Measurements from ENCODE around the gene LAMA5.

The LAMA5 gene

DNA sequence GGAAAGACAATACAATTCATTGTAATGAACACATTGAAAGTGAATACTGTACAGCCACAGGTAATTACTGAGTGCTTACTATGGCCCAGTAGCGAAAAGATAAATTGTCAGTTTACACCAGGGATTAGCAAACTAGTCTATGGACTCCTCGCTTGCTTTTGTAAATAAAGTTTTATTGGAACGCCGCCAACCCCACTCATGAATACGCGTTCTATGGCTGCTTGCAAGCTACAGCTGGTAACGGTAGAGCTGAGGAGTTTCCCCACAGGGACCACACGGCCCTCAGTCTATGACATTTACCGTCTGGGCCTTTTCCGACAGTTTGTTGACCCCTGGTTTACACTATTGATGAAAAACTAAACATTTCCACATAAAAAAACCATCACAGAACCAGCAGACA, 24.2 kb downstream of the LAMA5 start:
- peak; percentile 70 for DNase-seq

DNA sequence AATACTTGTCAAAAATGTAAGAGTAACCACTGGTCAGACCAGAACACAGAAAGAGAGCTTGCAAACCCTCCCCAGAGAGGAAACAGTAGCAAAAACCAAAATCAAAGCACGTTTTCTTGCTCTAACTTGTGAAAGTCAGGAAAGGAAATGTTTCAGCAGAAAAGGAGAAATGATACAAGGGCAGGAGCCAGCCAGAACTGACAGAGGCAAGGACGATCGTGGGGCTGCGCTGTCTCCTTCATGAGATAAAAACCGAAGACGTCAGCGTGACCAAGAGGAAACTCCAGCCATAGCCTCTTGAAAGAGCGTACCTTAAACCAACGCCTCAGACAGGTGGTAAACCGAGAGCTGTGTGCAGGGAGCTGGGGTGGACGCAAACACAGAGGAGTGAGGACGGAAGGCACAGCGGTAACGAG, 27.5 kb downstream of the LAMA5 start:
- DNase-seq: no peak

DNA sequence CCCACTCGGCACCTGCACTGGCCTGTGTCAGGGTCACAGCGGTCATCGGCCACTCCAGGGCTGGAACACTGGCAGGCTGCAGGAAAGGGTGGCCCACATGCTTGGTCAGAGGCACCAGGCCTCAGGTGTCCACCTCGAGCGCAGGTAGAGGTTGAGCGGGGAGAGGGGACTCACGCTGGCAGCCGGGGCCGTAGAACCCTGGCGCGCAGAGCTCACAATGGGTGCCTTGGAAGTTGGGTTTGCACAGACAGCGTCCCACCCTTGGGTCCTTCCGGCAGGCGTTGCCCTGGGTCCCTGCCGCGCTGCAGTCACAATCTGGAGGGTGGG, 28.9 kb downstream of the LAMA5 start:
- no peak for DNase-seq

GRCh38 chr20:62337558-62338293, 29.4 kb downstream of the LAMA5 start:
- no peak for DNase-seq

DNA sequence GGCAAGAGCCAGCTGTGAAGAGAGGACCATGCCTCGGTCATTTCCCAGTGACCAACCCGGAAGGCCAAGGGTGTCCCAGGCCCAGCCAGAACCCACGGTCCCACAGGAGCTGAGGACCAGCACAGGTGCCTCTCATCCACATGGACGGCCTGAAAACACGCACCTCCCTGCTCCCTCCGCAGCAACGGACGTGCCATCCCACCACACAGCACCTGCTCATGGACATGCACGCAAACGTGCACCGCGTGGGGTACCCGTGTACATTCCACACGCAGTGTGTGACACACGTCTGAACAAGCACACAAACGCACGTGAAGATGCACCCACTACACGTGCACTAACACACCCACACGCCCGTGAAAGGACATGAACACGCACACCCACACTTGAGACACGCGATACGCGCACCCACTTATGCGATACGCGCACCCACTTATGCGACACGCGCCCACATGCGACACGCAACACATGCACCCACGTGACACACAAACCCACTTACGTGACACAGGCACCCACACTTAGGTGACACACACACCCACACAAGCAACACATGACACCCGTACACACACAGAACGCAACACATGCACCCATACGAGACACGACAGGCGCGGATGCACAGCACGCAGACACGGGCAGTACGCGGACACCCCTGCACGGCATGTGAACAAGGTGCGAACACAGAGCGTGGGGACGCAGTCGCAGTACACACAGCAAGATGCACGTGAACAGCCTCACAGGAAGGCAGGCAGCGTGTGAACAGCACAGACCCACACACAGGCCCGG, 30.1 kb downstream of the LAMA5 start:
- DNase-seq: no peak

DNA sequence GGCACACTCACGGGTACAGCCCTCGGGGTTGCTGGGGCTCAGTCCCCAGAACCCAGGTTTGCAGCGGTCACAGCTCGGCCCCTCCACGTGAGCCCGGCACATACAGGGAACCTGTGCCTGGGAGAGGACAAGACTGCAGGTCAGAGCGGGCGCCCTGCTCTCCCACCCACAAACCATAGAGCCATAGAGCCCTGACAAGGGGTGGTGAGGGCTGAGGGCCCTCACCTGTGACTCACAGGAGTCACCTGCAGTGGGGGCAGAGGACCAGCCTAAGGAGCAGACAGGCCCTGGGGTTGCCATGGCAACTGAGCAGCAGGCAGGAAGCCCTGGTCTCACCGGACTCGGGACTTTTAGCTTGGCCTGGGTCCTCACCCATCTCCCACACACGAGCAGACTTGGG, 30.8 kb downstream of the LAMA5 start:
- no peak for DNase-seq

DNA sequence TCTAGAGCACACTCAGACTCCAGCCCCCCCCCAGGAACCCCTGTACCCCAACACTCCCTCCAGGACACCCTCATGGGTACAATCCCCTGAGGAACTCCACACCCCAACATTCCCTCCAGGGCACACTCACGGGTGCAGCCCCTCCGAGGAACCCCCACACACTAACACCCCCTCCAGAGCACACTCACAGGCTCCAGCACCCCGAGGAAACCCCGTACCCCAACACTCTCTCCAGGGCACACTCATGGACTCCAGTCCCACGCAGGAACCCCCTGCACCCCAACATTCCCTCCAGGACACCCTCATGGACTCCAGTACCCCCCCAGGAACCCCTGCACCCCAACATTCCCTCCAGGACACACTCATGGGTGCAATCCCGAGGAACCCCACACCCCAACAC, 31.6 kb downstream of the LAMA5 start:
- no peak for DNase-seq

GRCh38 chr20:62334881-62335280, 32.2 kb downstream of the LAMA5 start:
- no peak for DNase-seq

DNA sequence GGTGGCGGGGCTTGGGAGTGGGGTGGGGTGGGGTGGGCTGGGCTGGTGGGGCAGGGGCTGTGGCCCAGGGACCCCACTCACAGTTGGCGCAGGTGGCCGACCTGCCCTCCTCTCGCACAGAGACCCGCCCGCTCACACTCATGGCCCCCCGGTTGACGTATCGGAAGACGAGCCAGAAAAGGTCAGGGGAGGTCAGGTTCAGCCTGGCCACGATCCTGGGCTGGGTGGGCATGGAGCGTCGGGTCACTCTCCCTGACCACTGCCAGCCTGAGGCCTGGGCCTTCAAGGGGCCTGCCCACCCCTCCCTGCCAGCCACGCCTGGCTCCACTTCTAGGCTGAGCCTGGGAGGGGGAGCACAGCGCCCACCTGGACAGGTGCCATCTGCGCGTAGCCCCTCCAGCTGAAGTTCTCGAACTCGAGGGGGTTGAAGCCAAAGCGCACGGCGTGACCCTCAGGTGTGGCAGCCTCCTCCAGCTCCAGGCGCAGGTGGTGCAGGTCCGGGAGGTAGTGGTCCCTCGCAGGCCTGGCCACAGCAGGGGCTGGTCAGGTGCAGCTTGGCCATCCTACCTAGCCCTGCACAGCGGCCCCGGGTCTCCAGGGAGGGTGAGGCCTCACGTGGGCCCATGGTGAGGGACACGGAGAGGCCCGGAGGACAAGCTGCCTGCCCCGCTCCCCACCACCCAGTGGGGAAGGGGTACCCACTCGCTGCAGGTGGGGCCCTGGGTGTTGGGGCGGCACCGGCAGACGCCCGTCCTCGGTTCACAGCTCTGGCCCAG, 33.1 kb downstream of the LAMA5 start:
- no peak for DNase-seq

- DNase-seq: no peak
Observed at GRCh38 chr20:62332989-62333819, 33.9 kb downstream of the LAMA5 start.

- DNase-seq: no peak
Observed at GRCh38 chr20:62332421-62332820, 34.7 kb downstream of the LAMA5 start.

DNA sequence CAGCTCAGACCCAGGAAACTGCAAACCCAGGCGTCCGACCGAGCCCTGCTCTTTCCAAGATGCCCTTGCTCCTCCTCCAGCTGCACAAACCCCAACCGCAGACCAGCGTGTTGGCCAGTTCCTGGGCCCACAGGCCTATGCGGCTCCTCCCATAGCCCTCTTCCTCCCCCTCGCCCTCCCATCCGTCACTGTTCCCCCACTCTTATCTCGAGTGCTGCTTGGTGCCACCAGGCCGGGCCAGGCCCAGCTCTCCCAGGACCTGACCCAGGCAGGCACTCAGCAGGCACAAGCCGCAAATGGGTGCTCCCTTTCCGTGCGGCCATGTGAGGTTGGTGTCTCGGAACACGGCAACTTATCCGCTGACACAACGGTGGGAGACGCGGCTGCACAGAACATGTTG, 35.8 kb downstream of the LAMA5 start:
- no peak for DNase-seq

DNA sequence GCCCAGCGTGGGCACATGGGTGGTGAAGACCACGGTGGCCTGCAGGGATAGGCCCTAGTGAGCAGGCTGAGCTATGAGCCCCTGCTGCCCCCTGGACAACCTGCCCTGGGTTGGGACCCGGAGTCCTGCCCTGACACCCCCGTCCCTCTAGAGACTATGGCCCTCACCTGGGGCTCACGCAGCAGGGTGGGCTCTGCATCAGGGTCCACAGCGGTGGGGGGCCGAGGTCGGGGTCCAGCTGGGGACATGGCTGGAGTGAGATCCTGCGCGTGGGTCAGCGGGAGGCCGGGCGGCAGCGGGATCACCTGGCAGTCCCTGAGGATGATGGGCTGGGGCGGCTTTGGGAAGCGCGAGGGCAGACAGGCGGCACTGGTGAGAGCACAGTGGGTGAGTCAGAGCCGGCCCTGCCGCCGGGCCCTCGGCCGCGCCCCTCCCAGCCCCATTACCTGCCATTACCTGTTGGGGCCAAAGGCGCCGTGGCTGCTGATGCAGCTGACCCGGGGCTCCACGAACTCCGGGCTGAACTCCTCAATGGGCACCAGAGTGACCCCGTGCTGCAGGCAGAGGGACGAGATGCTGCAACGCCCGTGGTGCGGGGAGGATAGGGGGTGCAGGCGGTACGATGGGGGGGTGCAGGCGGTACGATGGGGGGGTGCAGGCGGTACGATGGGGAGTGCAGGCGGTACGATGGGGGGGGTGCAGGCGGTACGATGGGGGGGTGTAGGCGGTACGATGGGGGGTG, 36.4 kb downstream of the LAMA5 start:
- no peak for DNase-seq

- no peak for DNase-seq
Observed at GRCh38 chr20:62329389-62330377, 37.4 kb downstream of the LAMA5 start.

DNA sequence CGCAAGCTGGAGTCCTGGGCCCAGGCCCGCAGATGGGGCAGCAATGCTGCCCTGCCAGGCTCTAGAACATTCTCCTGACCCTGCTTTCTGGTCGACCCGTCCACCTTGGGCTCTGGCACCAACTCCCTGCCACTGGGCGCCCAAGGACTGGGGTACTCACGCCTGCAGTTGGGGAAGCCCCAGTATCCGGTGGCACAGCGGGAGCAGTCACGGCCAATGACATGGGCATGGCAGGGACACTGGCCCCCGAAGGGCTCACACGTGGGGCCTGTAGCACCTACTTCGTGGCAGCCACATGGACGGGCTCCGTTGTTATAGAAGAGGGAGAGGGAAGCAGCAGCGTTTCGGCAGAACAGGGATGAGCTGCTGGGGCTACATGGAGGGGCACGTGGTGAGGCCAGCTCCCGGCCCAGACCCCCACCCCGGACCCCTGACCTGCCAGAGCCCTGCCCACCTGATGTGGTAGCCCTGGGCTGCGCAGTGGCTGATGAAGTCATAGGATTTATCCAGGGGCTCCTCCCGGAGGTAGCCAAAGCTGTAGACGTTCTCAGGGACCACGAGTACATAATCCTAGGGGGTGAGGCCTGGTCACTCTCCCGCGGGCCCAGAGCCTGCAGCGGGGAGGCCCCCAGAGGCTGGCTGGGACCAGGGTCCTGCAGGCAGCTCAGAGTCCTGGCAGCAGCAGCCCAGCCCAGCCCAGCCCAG, 38.3 kb downstream of the LAMA5 start:
- no peak for DNase-seq

GRCh38 chr20:62327726-62328495, 39.2 kb downstream of the LAMA5 start:
- no peak for DNase-seq

DNA sequence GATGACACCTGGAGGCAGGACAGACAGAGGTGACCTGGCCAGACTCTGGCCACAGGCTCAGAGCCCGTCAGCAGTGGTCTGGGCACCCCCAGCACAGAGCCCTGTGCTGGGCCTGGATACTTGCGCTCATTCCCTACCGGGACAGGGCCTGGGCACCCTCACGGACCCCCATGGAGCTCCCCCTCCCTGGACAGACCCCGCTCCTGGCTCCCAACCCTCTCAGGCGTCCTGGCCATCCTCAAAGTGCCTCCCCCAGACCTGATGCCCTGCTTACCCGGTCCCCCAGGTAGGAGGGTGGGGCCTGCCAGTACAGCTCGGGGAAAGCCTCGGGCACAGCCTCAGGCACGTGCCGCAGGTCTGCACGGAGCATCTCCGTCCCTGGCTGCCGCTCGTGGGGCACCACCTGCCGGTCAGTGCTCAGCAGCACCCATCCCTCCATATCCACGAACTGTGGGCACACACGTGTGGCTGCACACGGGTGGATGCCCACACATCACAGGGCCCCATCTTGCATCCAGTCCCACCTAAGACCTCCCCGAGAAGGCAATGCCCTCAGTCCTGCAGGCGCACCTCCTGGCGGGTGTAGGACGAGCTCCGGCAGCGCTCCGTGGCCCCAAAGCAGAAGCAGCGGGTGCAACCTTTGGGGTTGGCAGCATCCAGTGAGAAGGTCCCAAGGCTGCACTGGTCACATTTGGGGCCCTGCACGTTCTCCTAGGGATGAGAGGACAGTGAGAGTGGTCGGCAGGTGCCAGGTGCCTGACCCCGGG, 40.0 kb downstream of the LAMA5 start:
- DNase-seq: no peak

DNA sequence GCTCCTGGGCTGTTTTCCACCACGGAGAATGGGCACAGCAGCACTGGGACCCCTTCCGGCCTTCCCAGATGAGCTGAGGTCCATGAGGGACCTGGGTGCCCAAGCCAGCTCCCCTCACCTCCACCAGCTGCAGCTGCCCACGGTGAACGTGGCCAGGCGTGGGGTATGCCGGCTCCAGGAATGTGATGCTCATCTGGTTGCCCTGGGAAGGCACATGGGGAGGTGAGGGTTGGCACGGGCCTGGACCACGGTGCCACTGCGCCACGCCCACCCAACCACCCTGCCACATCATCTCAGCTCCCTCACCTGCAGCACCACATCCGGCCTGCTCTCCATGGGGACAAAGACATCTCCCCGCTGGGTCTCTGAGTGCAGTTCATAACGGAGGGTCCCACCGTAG, 40.6 kb downstream of the LAMA5 start:
- DNase-seq: no peak

Measured in SHP77 treated with DMSO at 0.1 percent for 48 hours (cell line).